WTC11 (cell line): ENCODE measurements around the gene LRRC40.

Experiments used
- ETV6 ChIP-seq: sonication (generic); formaldehyde crosslinking; IDR thresholded peaks from 2 replicates; pipeline ENCODE4 v1.8.1; 2022; ENCODE audit warnings: mild to moderate bottlenecking, missing genetic modification reagents
- JUN ChIP-seq: sonication (generic); formaldehyde crosslinking; IDR thresholded peaks from 2 replicates; pipeline ENCODE4 v1.8.0; 2023; ENCODE audit warnings: mild to moderate bottlenecking, missing genetic modification reagents
- ZNF219 ChIP-seq: sonication (generic); formaldehyde crosslinking; IDR thresholded peaks from 2 replicates; pipeline ENCODE4 v1.8.0; 2023; ENCODE audit warnings: missing genetic modification reagents, mild to moderate bottlenecking, borderline replicate concordance

DNA sequence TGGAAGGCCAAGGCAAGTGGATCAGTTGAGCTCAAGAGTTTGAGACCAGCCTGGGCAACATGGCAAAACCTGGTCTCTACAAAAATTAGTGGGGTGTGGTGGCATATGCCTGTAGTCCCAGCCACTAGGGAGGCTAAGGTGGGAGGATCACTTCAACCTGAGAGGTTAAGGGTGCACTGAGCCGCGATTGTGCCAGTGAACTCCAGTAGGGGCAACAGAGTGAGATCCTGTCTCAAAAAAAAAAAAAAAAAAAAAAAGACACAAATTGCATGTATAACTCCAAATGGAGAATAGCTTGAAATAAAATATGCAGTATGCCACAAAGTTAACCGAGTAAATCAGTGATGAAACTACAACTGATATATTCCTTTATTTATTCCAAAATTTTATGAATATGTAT, 51.6 kb downstream of the LRRC40 start:
- no peak for TF ChIP-seq ETV6 (CRISPR knock-in tag)
- no peak for TF ChIP-seq JUN (CRISPR knock-in tag)
- no peak for TF ChIP-seq ZNF219 (CRISPR knock-in tag)
